Measurements from ENCODE around the gene INKA2. TPM values are rescaled to one million over a fixed set of nuclear protein-coding genes. Genes with fewer than 3 reads are reported as not detected.
"Not testable (repeated sequence)": the region's sequence is repeated elsewhere in the genome, so short reads cannot be mapped to it uniquely, and the experiment has no call there.

INKA2 gene
- polyA plus RNA-seq, 3 donors = 1.8 to 6.6 (median 2.0) TPM

- H3K4me3 ChIP-seq (replicated peaks in 1 of 3; ENCODE audit: low read depth in 2 of 3, low read length in 3 of 3) = no peak overlapping the region
- peaks cover 20 to 39% of the 10 kb centered on the region in 2 donors for H3K27me3 ChIP-seq (ENCODE audit: control insufficient read depth in 2 of 2, insufficient read depth in 2 of 2, low read length in 2 of 2)
- H3K27me3 Mint-ChIP-seq (ENCODE audit: low read depth in 3 of 3) = peaks cover 37 to 50% (median 40%) of the 10 kb centered on the region in 3 donors
- H3K27ac Mint-ChIP-seq = no peak overlapping the region
- H3K4me3 Mint-ChIP-seq = no peak overlapping the region
- peaks cover 2 to 17% (median 6%) of the 10 kb centered on the region in 7 donors for H3K9me3 Mint-ChIP-seq
- no peak overlapping the region for H2AFZ ChIP-seq (ENCODE audit: insufficient read depth, low read depth, low read length, poor library complexity, severe bottlenecking)
- H3K4me1 Mint-ChIP-seq = peaks cover 18% of the 10 kb centered on the region
- intact Hi-C loops (cut with micrococcal nuclease) = loop anchor here in 1 of 2 donors (10.0 kb wide), 1 partner anchor 259 kb away; no protein-coding TSS in a partner anchor
- peaks cover 17 to 20% of the 10 kb centered on the region in 2 donors for H3K4me1 ChIP-seq (ENCODE audit: control insufficient read depth in 1 of 2, insufficient read depth in 2 of 2, low read length in 2 of 2)
- peaks cover 7 to 8% of the 10 kb centered on the region in 2 donors for H3K36me3 Mint-ChIP-seq
- no peak overlapping the region for H3K9ac ChIP-seq (ENCODE audit: insufficient read depth, low read length, poor library complexity, severe bottlenecking)
- no peak overlapping the region for H3K27ac ChIP-seq (ENCODE audit: low read depth in 1 of 2, low read length in 2 of 2)
- 86% methylated on average over 1 of the region's 3 CpGs for WGBS (ENCODE audit: insufficient coverage)
- H3K9me3 ChIP-seq (replicated peaks in 1 of 2; ENCODE audit: control insufficient read depth in 1 of 2, insufficient read depth in 1 of 2, low read length in 2 of 2) = peaks cover 0 to 4% of the 10 kb centered on the region in 2 donors
- no peaks in the 10 kb centered on the region for H3K79me2 ChIP-seq (ENCODE audit: insufficient read depth, low read length)
- no peak for DNase-seq
- H3K36me3 ChIP-seq (replicated peaks in 1 of 2; ENCODE audit: control insufficient read depth in 1 of 2, insufficient read depth in 2 of 2, low read length in 2 of 2) = no peaks in the 10 kb centered on the region
- no peak overlapping the region for H3K4me2 ChIP-seq (replicated peaks; ENCODE audit: extremely low read depth, low read length, poor library complexity, severe bottlenecking)
- H4K20me1 ChIP-seq (ENCODE audit: insufficient read depth, low read length) = no peaks in the 10 kb centered on the region
- TF ChIP-seq CTCF (IDR thresholded peaks at IDR 0.05) = no peak
These were observed 4.5 kb upstream of the INKA2 start for GRCh38 chr1:111743679-111744101.

- Histone ChIP-seq H3K9me3 (replicated peaks in 1 of 2; ENCODE audit: control insufficient read depth in 1 of 2, insufficient read depth in 1 of 2, low read length in 2 of 2) (peaks cover 0 to 4% of the 10 kb centered on the region in 2 donors), H3K27me3 (ENCODE audit: control insufficient read depth in 2 of 2, insufficient read depth in 2 of 2, low read length in 2 of 2) (peaks cover 20 to 42% of the 10 kb centered on the region in 2 donors), H2AFZ (ENCODE audit: insufficient read depth, low read depth, low read length, poor library complexity, severe bottlenecking) (no peak overlapping the region), H3K4me3 (replicated peaks in 1 of 3; ENCODE audit: low read depth in 2 of 3, low read length in 3 of 3) (no peak overlapping the region), H3K4me1 (ENCODE audit: control insufficient read depth in 1 of 2, insufficient read depth in 2 of 2, low read length in 2 of 2) (peaks cover 23 to 27% of the 10 kb centered on the region in 2 donors), H3K79me2 (ENCODE audit: insufficient read depth, low read length) (no peaks in the 10 kb centered on the region), H4K20me1 (ENCODE audit: insufficient read depth, low read length) (no peaks in the 10 kb centered on the region), H3K4me2 (replicated peaks; ENCODE audit: extremely low read depth, low read length, poor library complexity, severe bottlenecking) (no peak overlapping the region), H3K36me3 (replicated peaks in 1 of 2; ENCODE audit: control insufficient read depth in 1 of 2, insufficient read depth in 2 of 2, low read length in 2 of 2) (no peaks in the 10 kb centered on the region), H3K27ac (ENCODE audit: low read depth in 1 of 2, low read length in 2 of 2) (no peak overlapping the region), H3K9ac (ENCODE audit: insufficient read depth, low read length, poor library complexity, severe bottlenecking) (no peak overlapping the region)
- peaks cover 40 to 55% (median 43%) of the 10 kb centered on the region in 3 donors for H3K27me3 Mint-ChIP-seq (ENCODE audit: low read depth in 3 of 3)
- intact Hi-C loops (cut with micrococcal nuclease) = loop anchor here in 1 of 2 donors (10.0 kb wide), 1 partner anchor 258 kb away; no protein-coding TSS in a partner anchor
- peaks cover 22% of the 10 kb centered on the region for H3K4me1 Mint-ChIP-seq
- no peak for DNase-seq
- H3K9me3 Mint-ChIP-seq = peaks cover 2 to 17% (median 6%) of the 10 kb centered on the region in 7 donors
- peak overlapping the region in 2 of 7 donors; percentile 48 to 61 for H3K27ac Mint-ChIP-seq
- WGBS (ENCODE audit: insufficient coverage) = 94% methylated on average over 2 of the region's 5 CpGs
- H3K36me3 Mint-ChIP-seq = peaks cover 7 to 9% of the 10 kb centered on the region in 2 donors
- TF ChIP-seq CTCF (IDR thresholded peaks at IDR 0.05) = no peak
- H3K4me3 Mint-ChIP-seq = peak overlapping the region in 1 of 2 donors; percentile 40
These were observed 3.8 kb upstream of the INKA2 start for GRCh38 chr1:111742938-111743549.

GRCh38 chr1:111742292-111742691 is 3.1 kb upstream of the INKA2 start:
- H3K4me2 ChIP-seq (replicated peaks; ENCODE audit: extremely low read depth, low read length, poor library complexity, severe bottlenecking); H3K27ac ChIP-seq (ENCODE audit: low read depth in 1 of 2, low read length in 2 of 2); H3K9ac ChIP-seq (ENCODE audit: insufficient read depth, low read length, poor library complexity, severe bottlenecking); H4K20me1 ChIP-seq (ENCODE audit: insufficient read depth, low read length); H3K79me2 ChIP-seq (ENCODE audit: insufficient read depth, low read length); H3K9me3 ChIP-seq (replicated peaks in 1 of 2; ENCODE audit: control insufficient read depth in 1 of 2, insufficient read depth in 1 of 2, low read length in 2 of 2); DNase-seq; H3K4me3 ChIP-seq (replicated peaks in 1 of 3; ENCODE audit: low read depth in 2 of 3, low read length in 3 of 3); H3K36me3 ChIP-seq (replicated peaks in 1 of 2; ENCODE audit: control insufficient read depth in 1 of 2, insufficient read depth in 2 of 2, low read length in 2 of 2); H2AFZ ChIP-seq (ENCODE audit: insufficient read depth, low read depth, low read length, poor library complexity, severe bottlenecking): not testable (repeated sequence)
- peaks cover 30 to 34% of the 10 kb centered on the region in 2 donors for H3K4me1 ChIP-seq (ENCODE audit: control insufficient read depth in 1 of 2, insufficient read depth in 2 of 2, low read length in 2 of 2)
- Mint-ChIP-seq H3K27me3 (ENCODE audit: low read depth in 3 of 3) (peaks cover 48 to 63% (median 50%) of the 10 kb centered on the region in 3 donors), H3K4me1 (peaks cover 27% of the 10 kb centered on the region), H3K36me3 (peaks cover 7 to 16% of the 10 kb centered on the region in 2 donors), H3K27ac (peak overlapping the region in 1 of 7 donors; percentile 63), H3K4me3 (peak overlapping the region in 1 of 2 donors; percentile 92), H3K9me3 (peaks cover 0 to 17% (median 6%) of the 10 kb centered on the region in 7 donors)
- intact Hi-C loops (cut with micrococcal nuclease) = loop anchor here in 1 of 2 donors (10.0 kb wide), 1 partner anchor 257 kb away; no protein-coding TSS in a partner anchor
- WGBS (ENCODE audit: insufficient coverage) = 100% methylated on average over 4 of the region's 14 CpGs
- peaks cover 22 to 49% of the 10 kb centered on the region in 2 donors for H3K27me3 ChIP-seq (ENCODE audit: control insufficient read depth in 2 of 2, insufficient read depth in 2 of 2, low read length in 2 of 2)

Measured in CD14-positive monocyte (primary cell).